Neural cell (in vitro differentiated cells): ENCODE results near the gene MAMSTR. TPM values are rescaled to one million over a fixed set of nuclear protein-coding genes. Genes with fewer than 3 reads are reported as not detected.
A peak's percentile ranks its signal among the peaks of the same experiment; 100 is the strongest.

ENCODE experiments used
- H2AFZ ChIP-seq: fragments of 200-600, 300-800 bp; sonication (generic), shearing (Covaris generic); 2 replicates; pipeline ENCODE4 v1.6.0; 2014; ENCODE audit warnings: low read depth, mild to moderate bottlenecking, antibody characterized with exemption, low read length, moderate library complexity
- H3F3A ChIP-seq: fragments of 200-600 bp; shearing (Covaris generic); 2 replicates; pipeline ENCODE4 v1.6.1; 2016; ENCODE audit warnings: mild to moderate bottlenecking, moderate library complexity, mixed read lengths, antibody characterized with exemption, low read length; ENCODE audit not compliant: insufficient read depth, poor library complexity, severe bottlenecking
- H3K27ac ChIP-seq: fragments of 200-600, 300-800 bp; sonication (generic), shearing (Covaris generic); 2 replicates; pipeline ENCODE4 v1.5.1; 2014; ENCODE audit warnings: mild to moderate bottlenecking, low read length, moderate library complexity
- H3K27me3 ChIP-seq: fragments of 300-800, 200-600 bp; sonication (generic), shearing (Covaris generic); 2 replicates; pipeline ENCODE4 v1.6.0; 2014; ENCODE audit warnings: mild to moderate bottlenecking, low read depth, low read length, moderate library complexity; ENCODE audit not compliant: insufficient read depth
- H3K36me3 ChIP-seq: fragments of 300-800, 200-600 bp; sonication (generic), shearing (Covaris generic); 2 replicates; pipeline ENCODE4 v1.5.1; 2014; ENCODE audit warnings: mild to moderate bottlenecking, antibody characterized with exemption, low read length, moderate library complexity; ENCODE audit not compliant: insufficient read depth
- H3K4me2 ChIP-seq: fragments of 300-800, 200-600 bp; sonication (generic), shearing (Covaris generic); 2 replicates; pipeline ENCODE4 v1.6.0; 2014; ENCODE audit warnings: mild to moderate bottlenecking, low read length
- H3K4me3 ChIP-seq: fragments of 300-800, 200-600 bp; sonication (generic), shearing (Covaris generic); 2 replicates; pipeline ENCODE4 v1.5.1; 2014; ENCODE audit warnings: mild to moderate bottlenecking, low read length, moderate library complexity
- H3K79me2 ChIP-seq: fragments of 200-600 bp; shearing (Covaris generic); replicated peaks from 2 replicates; pipeline ENCODE4 v1.6.0; 2014; ENCODE audit warnings: mild to moderate bottlenecking, low read length, moderate library complexity; ENCODE audit not compliant: insufficient read depth
- H3K9ac ChIP-seq: fragments of 300-800, 200-600 bp; sonication (generic), shearing (Covaris generic); 2 replicates; pipeline ENCODE4 v1.6.1; 2016; ENCODE audit warnings: mild to moderate bottlenecking, low read length, mixed read lengths
- H3K9me2 ChIP-seq: fragments of 200-600 bp; shearing (Covaris generic); 2 replicates; pipeline ENCODE4 v1.6.1; 2016; ENCODE audit warnings: mild to moderate bottlenecking, low read length, mixed read lengths; ENCODE audit not compliant: insufficient read depth
- H3K9me3 ChIP-seq: fragments of 200-600, 300-800 bp; sonication (generic), shearing (Covaris generic); 2 replicates; pipeline ENCODE4 v1.6.1; 2016; ENCODE audit warnings: mild to moderate bottlenecking, mixed run types, low read length, moderate library complexity, mixed read lengths
- H4K20me1 ChIP-seq: fragments of 200-600 bp; shearing (Covaris generic); 2 replicates; pipeline ENCODE4 v1.6.1; 2016; ENCODE audit warnings: mild to moderate bottlenecking, mixed run types; ENCODE audit not compliant: insufficient read depth
- EP300 ChIP-seq: fragments of 450-650 bp; conservative IDR thresholded peaks from 2 replicates; pipeline ENCODE4 v1.6.1; 2014; ENCODE audit warnings: antibody characterized with exemption, mild to moderate bottlenecking, moderate library complexity; ENCODE audit not compliant: poor library complexity, severe bottlenecking
- EZH2 ChIP-seq: fragments of 200-600, 300-800 bp; shearing (Covaris generic), sonication (generic); IDR thresholded peaks from 2 replicates; pipeline ENCODE4 v1.6.1; 2014; ENCODE audit warnings: antibody characterized with exemption, low read length, borderline replicate concordance, mild to moderate bottlenecking; ENCODE audit not compliant: insufficient read depth, poor library complexity, severe bottlenecking
- MXI1 ChIP-seq: fragments of 450-650 bp; conservative IDR thresholded peaks from 2 replicates; pipeline ENCODE4 v1.6.1; 2014; ENCODE audit warnings: antibody characterized with exemption, mild to moderate bottlenecking; ENCODE audit not compliant: poor library complexity, severe bottlenecking
- POLR2AphosphoS5 ChIP-seq: IDR thresholded peaks from 2 replicates; pipeline ENCODE4 v1.6.1; 2012
- RAD21 ChIP-seq: fragments of 450-650 bp; conservative IDR thresholded peaks from 2 replicates; pipeline ENCODE4 v1.6.1; 2014; ENCODE audit warnings: antibody characterized with exemption, mild to moderate bottlenecking, moderate library complexity
- SMC3 ChIP-seq: fragments of 450-650 bp; conservative IDR thresholded peaks from 2 replicates; pipeline ENCODE4 v1.6.1; 2014; ENCODE audit warnings: antibody characterized with exemption, mild to moderate bottlenecking, moderate library complexity; ENCODE audit not compliant: poor library complexity
- TAF1 ChIP-seq: IDR thresholded peaks from 2 replicates; pipeline ENCODE4 v1.6.1; 2012; ENCODE audit warnings: low read depth
- polyA plus RNA-seq: library from polyadenylated mRNA; depleted of rRNA; stranded (reverse); fragments of >200 nt; gene quantifications from 2 replicates; pipeline ENCODE4 v1.2.3, GENCODE V29; 2014
- TF ChIP-seq, protein P1 (sequence below): fragments of 450-650 bp; IDR thresholded peaks from 2 replicates; pipeline ENCODE4 v1.5.1; 2014; ENCODE audit warnings: antibody characterized with exemption, mild to moderate bottlenecking, moderate library complexity; ENCODE audit not compliant: poor library complexity, severe bottlenecking
- TF ChIP-seq, protein P2 (sequence below): IDR thresholded peaks from 2 replicates; pipeline ENCODE4 v1.6.1; 2012; ENCODE audit warnings: borderline replicate concordance

MAMSTR gene
- polyA plus RNA-seq, 1 donor from 2014 or later, result 0.36 TPM

DNA sequence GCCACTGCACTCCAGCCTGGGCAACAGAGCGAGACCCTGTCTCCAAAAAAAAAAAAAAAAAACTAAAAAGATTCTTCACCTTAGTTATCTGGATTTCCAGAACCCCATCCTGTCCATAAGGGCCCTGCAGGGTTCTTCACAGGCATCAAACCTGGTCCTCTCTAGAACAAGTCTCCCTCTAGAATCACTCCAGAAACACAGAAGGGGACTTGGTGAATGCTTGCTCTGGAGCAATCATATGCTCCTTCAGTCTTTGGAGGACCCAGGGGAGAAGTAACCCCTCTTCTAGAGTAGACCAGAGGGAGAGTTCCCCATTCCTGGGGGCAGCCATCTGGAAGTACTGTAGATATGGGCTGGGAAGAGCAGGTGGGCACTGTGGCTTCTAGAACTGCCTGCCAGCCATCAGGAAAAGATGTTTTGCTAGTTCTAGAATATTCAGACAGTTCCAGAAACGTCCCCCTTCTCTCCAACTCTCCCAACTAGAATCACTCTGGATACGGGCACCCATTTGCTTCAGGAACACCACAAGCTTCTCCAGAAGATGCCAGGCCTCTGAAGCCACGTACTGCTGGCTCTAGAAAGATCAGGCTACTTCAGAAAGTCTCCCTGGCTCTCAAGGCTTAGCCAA, 30.2 kb upstream of the MAMSTR start (continued):
- TF ChIP-seq MXI1 (no peak), TAF1 (no peak), EP300 (no peak)

DNA sequence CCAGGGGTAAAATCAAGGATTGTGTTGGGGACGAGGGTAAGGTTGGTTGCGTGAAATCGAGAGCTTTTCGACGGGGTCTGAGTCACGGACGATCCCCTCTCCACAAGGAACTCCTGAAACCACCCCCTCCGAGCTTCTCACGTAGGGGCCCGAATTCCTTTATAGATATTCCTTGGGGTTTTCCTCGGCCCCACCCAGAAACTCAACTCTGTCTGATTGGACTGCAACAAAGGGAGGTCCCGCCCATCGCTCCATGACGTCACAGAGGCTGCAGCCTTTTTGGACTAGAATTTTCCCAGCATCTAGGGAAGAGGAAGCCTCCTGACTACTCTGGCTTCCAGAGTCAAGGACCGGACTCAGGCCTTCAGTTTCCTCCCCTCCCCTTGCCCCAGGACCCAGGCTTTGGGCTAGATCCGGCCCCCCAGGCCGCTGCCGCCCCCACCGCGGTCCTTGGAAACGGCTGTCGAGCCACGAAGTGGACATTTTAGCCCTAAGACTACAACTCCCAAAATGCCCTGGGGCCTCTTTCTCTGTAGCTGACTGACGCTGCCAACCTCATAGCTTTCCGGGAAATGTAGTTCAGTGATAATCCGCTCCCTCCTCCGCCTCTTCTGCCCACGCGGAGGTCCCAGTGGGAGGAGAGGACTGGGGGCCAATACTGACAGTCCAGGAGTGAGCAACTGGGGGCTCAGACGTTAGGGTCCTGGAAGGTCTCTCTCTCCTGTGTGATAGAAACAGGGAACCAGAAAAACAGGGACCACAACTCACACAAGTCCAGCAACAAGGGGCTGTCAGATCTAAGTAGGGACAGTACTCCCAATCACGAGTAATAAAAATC, 27.4 kb upstream of the MAMSTR start, which contains the start of gene IZUMO1:
IZUMO1 (minus strand) TSS at position 172 of the 838 bp plus-strand sequence. CDS start 1,050 bp downstream, outside the sequence.
- H4K20me1 ChIP-seq, result no peaks in the 10 kb centered on the region
- no peak within 1 kb of the TSS for H3K27ac ChIP-seq
- peak within 1 kb of the TSS; percentile 57 for H3K4me3 ChIP-seq
- H3K9me2 ChIP-seq, result no peaks in the 10 kb centered on the region
- no peaks in the 10 kb centered on the region for H3K36me3 ChIP-seq
- no peak within 1 kb of the TSS for H3K4me2 ChIP-seq
- TF ChIP-seq SMC3 (no peak), POLR2AphosphoS5 (no peak), EZH2 (no peak), MXI1 (no peak), RAD21 (no peak)
- TF ChIP-seq, protein P1, sequence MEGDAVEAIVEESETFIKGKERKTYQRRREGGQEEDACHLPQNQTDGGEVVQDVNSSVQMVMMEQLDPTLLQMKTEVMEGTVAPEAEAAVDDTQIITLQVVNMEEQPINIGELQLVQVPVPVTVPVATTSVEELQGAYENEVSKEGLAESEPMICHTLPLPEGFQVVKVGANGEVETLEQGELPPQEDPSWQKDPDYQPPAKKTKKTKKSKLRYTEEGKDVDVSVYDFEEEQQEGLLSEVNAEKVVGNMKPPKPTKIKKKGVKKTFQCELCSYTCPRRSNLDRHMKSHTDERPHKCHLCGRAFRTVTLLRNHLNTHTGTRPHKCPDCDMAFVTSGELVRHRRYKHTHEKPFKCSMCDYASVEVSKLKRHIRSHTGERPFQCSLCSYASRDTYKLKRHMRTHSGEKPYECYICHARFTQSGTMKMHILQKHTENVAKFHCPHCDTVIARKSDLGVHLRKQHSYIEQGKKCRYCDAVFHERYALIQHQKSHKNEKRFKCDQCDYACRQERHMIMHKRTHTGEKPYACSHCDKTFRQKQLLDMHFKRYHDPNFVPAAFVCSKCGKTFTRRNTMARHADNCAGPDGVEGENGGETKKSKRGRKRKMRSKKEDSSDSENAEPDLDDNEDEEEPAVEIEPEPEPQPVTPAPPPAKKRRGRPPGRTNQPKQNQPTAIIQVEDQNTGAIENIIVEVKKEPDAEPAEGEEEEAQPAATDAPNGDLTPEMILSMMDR, result no peak
- H3K79me2 ChIP-seq, result no peaks in the 10 kb centered on the region
- peak within 1 kb of the TSS; percentile 46 for H3K9ac ChIP-seq
- H2AFZ ChIP-seq, result no peak within 1 kb of the TSS
- no peaks in the 10 kb centered on the region for H3F3A ChIP-seq
- no peaks in the 10 kb centered on the region for H3K9me3 ChIP-seq
- H3K27me3 ChIP-seq, result peaks cover 9% of the 10 kb centered on the region

DNA sequence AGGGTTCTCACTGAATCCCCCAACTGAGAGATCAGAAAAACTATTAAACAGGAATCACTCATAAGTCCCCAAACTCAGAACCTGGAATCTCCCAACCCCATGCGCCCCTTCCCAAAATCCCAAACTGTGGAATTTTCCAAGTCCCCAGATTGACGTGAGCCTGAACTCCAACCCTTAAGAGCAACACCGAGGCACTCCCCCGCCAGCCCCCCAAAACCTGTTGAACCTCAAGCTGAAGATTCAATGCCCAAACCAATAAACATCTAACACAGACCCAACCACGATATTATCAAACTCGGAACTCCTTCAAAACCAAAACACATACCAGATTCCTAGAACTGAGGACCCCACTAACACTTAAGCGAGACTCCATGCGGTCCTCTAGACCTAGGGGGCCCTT, 26.6 kb upstream of the MAMSTR start:
- H3K9me2 ChIP-seq, result no peaks in the 10 kb centered on the region
- peaks cover under 1% of the 10 kb centered on the region for H3K27me3 ChIP-seq
- no peaks in the 10 kb centered on the region for H3K36me3 ChIP-seq
- H3K9me3 ChIP-seq, result no peaks in the 10 kb centered on the region
- H2AFZ ChIP-seq, result no peak overlapping the region
- no peak overlapping the region for H3K9ac ChIP-seq
- H3K79me2 ChIP-seq, result no peaks in the 10 kb centered on the region
- TF ChIP-seq SMC3 (no peak), EZH2 (no peak), RAD21 (no peak), MXI1 (no peak), TAF1 (no peak), EP300 (no peak)
- TF ChIP-seq, protein P2, sequence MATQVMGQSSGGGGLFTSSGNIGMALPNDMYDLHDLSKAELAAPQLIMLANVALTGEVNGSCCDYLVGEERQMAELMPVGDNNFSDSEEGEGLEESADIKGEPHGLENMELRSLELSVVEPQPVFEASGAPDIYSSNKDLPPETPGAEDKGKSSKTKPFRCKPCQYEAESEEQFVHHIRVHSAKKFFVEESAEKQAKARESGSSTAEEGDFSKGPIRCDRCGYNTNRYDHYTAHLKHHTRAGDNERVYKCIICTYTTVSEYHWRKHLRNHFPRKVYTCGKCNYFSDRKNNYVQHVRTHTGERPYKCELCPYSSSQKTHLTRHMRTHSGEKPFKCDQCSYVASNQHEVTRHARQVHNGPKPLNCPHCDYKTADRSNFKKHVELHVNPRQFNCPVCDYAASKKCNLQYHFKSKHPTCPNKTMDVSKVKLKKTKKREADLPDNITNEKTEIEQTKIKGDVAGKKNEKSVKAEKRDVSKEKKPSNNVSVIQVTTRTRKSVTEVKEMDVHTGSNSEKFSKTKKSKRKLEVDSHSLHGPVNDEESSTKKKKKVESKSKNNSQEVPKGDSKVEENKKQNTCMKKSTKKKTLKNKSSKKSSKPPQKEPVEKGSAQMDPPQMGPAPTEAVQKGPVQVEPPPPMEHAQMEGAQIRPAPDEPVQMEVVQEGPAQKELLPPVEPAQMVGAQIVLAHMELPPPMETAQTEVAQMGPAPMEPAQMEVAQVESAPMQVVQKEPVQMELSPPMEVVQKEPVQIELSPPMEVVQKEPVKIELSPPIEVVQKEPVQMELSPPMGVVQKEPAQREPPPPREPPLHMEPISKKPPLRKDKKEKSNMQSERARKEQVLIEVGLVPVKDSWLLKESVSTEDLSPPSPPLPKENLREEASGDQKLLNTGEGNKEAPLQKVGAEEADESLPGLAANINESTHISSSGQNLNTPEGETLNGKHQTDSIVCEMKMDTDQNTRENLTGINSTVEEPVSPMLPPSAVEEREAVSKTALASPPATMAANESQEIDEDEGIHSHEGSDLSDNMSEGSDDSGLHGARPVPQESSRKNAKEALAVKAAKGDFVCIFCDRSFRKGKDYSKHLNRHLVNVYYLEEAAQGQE, result no peak
- TF ChIP-seq, protein P1, result no peak
- no peak overlapping the region for H3K4me3 ChIP-seq
- H3K4me2 ChIP-seq, result no peak overlapping the region
- no peak overlapping the region for H3K27ac ChIP-seq
- H4K20me1 ChIP-seq, result no peaks in the 10 kb centered on the region
- H3F3A ChIP-seq, result no peaks in the 10 kb centered on the region
